Measurements from ENCODE around the gene PSD2. TPM values are rescaled to one million over a fixed set of nuclear protein-coding genes. Genes with fewer than 3 reads are reported as not detected.

The PSD2 gene
- total RNA-seq, 1 donor from 2014 or later, result 0.24 TPM

GRCh38 chr5:139763280-139763929 lies 32.2 kb upstream of the PSD2 start:
- DNase-seq (ENCODE audit: low spot score), result no peak

GRCh38 chr5:139763930-139764791 lies 31.4 kb upstream of the PSD2 start:
- no peak for DNase-seq (ENCODE audit: low spot score)

- DNase-seq (ENCODE audit: low spot score), result no peak
Measured at GRCh38 chr5:139764886-139765408, 30.7 kb upstream of the PSD2 start.

- peak; percentile 77 for DNase-seq (ENCODE audit: low spot score)
Measured at GRCh38 chr5:139765409-139766217, 30.0 kb upstream of the PSD2 start.

- no peak for DNase-seq (ENCODE audit: low spot score)
Measured at GRCh38 chr5:139767960-139768359, 27.6 kb upstream of the PSD2 start.

GRCh38 chr5:139768807-139769465 lies 26.7 kb upstream of the PSD2 start:
- no peak for DNase-seq (ENCODE audit: low spot score)

- no peak for DNase-seq (ENCODE audit: low spot score)
Measured at GRCh38 chr5:139769477-139769876, 26.1 kb upstream of the PSD2 start.

- DNase-seq (ENCODE audit: low spot score), result no peak
Measured at GRCh38 chr5:139770722-139771121, 24.9 kb upstream of the PSD2 start.

GRCh38 chr5:139772089-139772791 lies 23.4 kb upstream of the PSD2 start:
- no peak for DNase-seq (ENCODE audit: low spot score)

GRCh38 chr5:139772927-139773690 lies 22.5 kb upstream of the PSD2 start:
- no peak for DNase-seq (ENCODE audit: low spot score)

- peak; percentile 41 for DNase-seq (ENCODE audit: low spot score)
Measured at GRCh38 chr5:139774980-139775661, 20.5 kb upstream of the PSD2 start.

- no peak for DNase-seq (ENCODE audit: low spot score)
Measured at GRCh38 chr5:139775872-139776271, 19.7 kb upstream of the PSD2 start.

GRCh38 chr5:139776861-139777260 lies 18.7 kb upstream of the PSD2 start:
- no peak for DNase-seq (ENCODE audit: low spot score)

GRCh38 chr5:139783436-139783965 lies 12.1 kb upstream of the PSD2 start:
- DNase-seq (ENCODE audit: low spot score), result no peak

- no peak for DNase-seq (ENCODE audit: low spot score)
Measured at GRCh38 chr5:139784488-139784887, 11.1 kb upstream of the PSD2 start.

GRCh38 chr5:139787257-139787567 lies 8.4 kb upstream of the PSD2 start:
- no peak for DNase-seq (ENCODE audit: low spot score)

GRCh38 chr5:139787568-139788293 lies 7.9 kb upstream of the PSD2 start:
- DNase-seq (ENCODE audit: low spot score), result peak; percentile 83

GRCh38 chr5:139788294-139788910 lies 7.2 kb upstream of the PSD2 start:
- DNase-seq (ENCODE audit: low spot score), result no peak

Data from umbilical cord (tissue), 2 donors.